Smooth muscle cell (in vitro differentiated cells): ENCODE data around the gene TJP2. TPM values are rescaled to one million over a fixed set of nuclear protein-coding genes. Genes with fewer than 3 reads are reported as not detected.

Source experiments
- DNase-seq: peaks from one replicate; lab custom pipeline; 2025; ENCODE audit not compliant: unreplicated experiment; lab: John Stamatoyannopoulos, UW
- H2AFZ ChIP-seq: fragments of 200-600 bp; sonication (generic); 2 replicates; pipeline ENCODE4 v1.6.0; 2016; ENCODE audit warnings: antibody characterized with exemption, low read depth, mild to moderate bottlenecking
- H3F3A ChIP-seq: fragments of 200-600 bp; sonication (generic); 2 replicates; pipeline ENCODE4 v1.6.0; 2017; ENCODE audit warnings: antibody characterized with exemption, low read depth
- H3K27ac ChIP-seq: fragments of 200-600 bp; sonication (generic); 2 replicates; pipeline ENCODE4 v1.5.1; 2016; ENCODE audit warnings: low read depth, mild to moderate bottlenecking
- H3K27me3 ChIP-seq: fragments of 200-600 bp; sonication (generic); 2 replicates; pipeline ENCODE4 v1.6.1; 2016; ENCODE audit warnings: low read depth, mild to moderate bottlenecking
- H3K36me3 ChIP-seq: fragments of 200-600 bp; sonication (generic); 2 replicates; pipeline ENCODE4 v1.5.1; 2016; ENCODE audit warnings: low read depth
- H3K4me1 ChIP-seq: fragments of 200-600 bp; sonication (generic); 2 replicates; pipeline ENCODE4 v1.5.1; 2016; ENCODE audit warnings: low read depth
- H3K4me2 ChIP-seq: fragments of 200-600 bp; sonication (generic); 2 replicates; pipeline ENCODE4 v1.6.0; 2016; ENCODE audit warnings: mild to moderate bottlenecking
- H3K4me3 ChIP-seq: fragments of 200-600 bp; sonication (generic); 2 replicates; pipeline ENCODE4 v1.5.1; 2016; ENCODE audit warnings: mild to moderate bottlenecking
- H3K79me2 ChIP-seq: fragments of 200-600 bp; sonication (generic); 2 replicates; pipeline ENCODE4 v1.6.0; 2016; ENCODE audit warnings: low read depth, mild to moderate bottlenecking
- H3K9ac ChIP-seq: fragments of 200-600 bp; sonication (generic); 2 replicates; pipeline ENCODE4 v1.6.0; 2016; ENCODE audit warnings: low read depth
- H3K9me3 ChIP-seq: fragments of 200-600 bp; sonication (generic); replicated peaks from 2 replicates; pipeline ENCODE4 v1.5.1; 2016; ENCODE audit warnings: low read depth
- H4K20me1 ChIP-seq: fragments of 200-600 bp; sonication (generic); 2 replicates; pipeline ENCODE4 v1.6.0; 2016; ENCODE audit warnings: low read depth
- CTCF ChIP-seq: fragments of 200-600 bp; sonication (generic); IDR thresholded peaks from 2 replicates; pipeline ENCODE4 v1.5.1; 2017; ENCODE audit warnings: borderline replicate concordance, mild to moderate bottlenecking, antibody characterized with exemption; ENCODE audit not compliant: insufficient read depth, poor library complexity, severe bottlenecking
- WGBS: methylation state at CpG from one replicate; pipeline ENCODE4 v1.1.7; 2016; ENCODE audit warnings: low lambda C conversion rate; 5-methylcytosine and 5-hydroxymethylcytosine counted together
- polyA plus RNA-seq: library from polyadenylated mRNA; unstranded; fragments of >200 nt; fragmentation: Nextera tagmentation; extraction: Ambion mirVana; gene quantifications from 2 replicates; pipeline ENCODE4 v1.2.1, GENCODE V29; 2016
- total RNA-seq: library from RNA; depleted of rRNA; stranded (reverse); fragments of >200 nt; gene quantifications from 2 replicates; pipeline ENCODE4 v1.2.3, GENCODE V29; 2014

TJP2 gene
- total and polyA plus RNA-seq, 2 experiments from 2014 or later = 14.9 to 48.4 TPM

DNA sequence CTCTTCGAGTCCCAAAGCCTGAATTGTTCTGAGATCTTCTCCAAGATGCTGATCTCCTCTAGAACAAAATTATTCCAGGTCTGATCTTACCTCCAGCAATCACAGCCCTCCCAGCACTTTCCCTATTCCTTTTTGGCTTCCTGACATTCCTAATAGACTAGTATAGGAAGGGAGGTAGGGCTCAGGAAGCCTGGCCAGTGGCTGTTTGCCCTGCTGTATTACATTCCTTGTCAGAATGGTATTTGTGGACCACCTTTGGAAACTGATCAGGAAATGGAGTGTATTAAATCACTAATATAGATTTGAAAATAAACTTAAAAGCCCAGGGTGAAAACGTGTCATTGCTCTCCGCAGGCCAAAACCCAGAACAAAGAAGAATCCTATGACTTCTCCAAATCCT, 76.6 kb downstream of the TJP2 start:
- no peaks in the 10 kb centered on the region for H4K20me1 ChIP-seq
- no peaks in the 10 kb centered on the region for H3K27me3 ChIP-seq
- H3K4me2 ChIP-seq = no peak overlapping the region
- no peaks in the 10 kb centered on the region for H3K79me2 ChIP-seq
- H3F3A ChIP-seq = no peaks in the 10 kb centered on the region
- 96% methylated on average over 3 of the region's 3 CpGs for WGBS
- no peak overlapping the region for H2AFZ ChIP-seq
- H3K4me1 ChIP-seq = no peaks in the 10 kb centered on the region
- TF ChIP-seq CTCF = no peak
- DNase-seq = no peak
- H3K4me3 ChIP-seq = no peak overlapping the region
- H3K9ac ChIP-seq = no peak overlapping the region
- H3K9me3 ChIP-seq = no peaks in the 10 kb centered on the region
- H3K27ac ChIP-seq = no peak overlapping the region
- no peaks in the 10 kb centered on the region for H3K36me3 ChIP-seq

GRCh38 chr9:69252436-69252835, 78.4 kb downstream of the TJP2 start:
- no peak for TF ChIP-seq CTCF
- Histone ChIP-seq H3K4me2 (no peak overlapping the region), H2AFZ (no peak overlapping the region), H3F3A (no peaks in the 10 kb centered on the region), H3K9ac (no peak overlapping the region), H3K36me3 (no peaks in the 10 kb centered on the region), H3K79me2 (no peaks in the 10 kb centered on the region), H3K27me3 (no peaks in the 10 kb centered on the region), H3K4me1 (no peaks in the 10 kb centered on the region), H3K4me3 (no peak overlapping the region), H4K20me1 (no peaks in the 10 kb centered on the region), H3K9me3 (no peaks in the 10 kb centered on the region), H3K27ac (no peak overlapping the region)
- DNase-seq = no peak
- 95% methylated on average over 5 of the region's 5 CpGs for WGBS

- Histone ChIP-seq H3K4me2 (no peak overlapping the region), H3K36me3 (no peaks in the 10 kb centered on the region), H3F3A (no peaks in the 10 kb centered on the region), H3K9ac (no peak overlapping the region), H3K27ac (no peak overlapping the region), H3K4me3 (no peak overlapping the region), H2AFZ (no peak overlapping the region), H3K4me1 (no peaks in the 10 kb centered on the region), H3K27me3 (no peaks in the 10 kb centered on the region), H3K9me3 (no peaks in the 10 kb centered on the region), H3K79me2 (no peaks in the 10 kb centered on the region), H4K20me1 (no peaks in the 10 kb centered on the region)
- no peak for DNase-seq
- TF ChIP-seq CTCF = no peak
- WGBS = 58% methylated on average over 4 of the region's 4 CpGs
These were observed 79.0 kb downstream of the TJP2 start for GRCh38 chr9:69253057-69253456.

DNA sequence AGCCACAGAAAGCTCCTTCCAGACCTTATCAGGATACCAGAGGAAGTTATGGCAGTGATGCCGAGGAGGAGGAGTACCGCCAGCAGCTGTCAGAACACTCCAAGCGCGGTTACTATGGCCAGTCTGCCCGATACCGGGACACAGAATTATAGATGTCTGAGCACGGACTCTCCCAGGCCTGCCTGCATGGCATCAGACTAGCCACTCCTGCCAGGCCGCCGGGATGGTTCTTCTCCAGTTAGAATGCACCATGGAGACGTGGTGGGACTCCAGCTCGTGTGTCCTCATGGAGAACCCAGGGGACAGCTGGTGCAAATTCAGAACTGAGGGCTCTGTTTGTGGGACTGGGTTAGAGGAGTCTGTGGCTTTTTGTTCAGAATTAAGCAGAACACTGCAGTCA, 80.1 kb downstream of the TJP2 start:
- 94% methylated on average over 11 of the region's 11 CpGs for WGBS
- TF ChIP-seq CTCF = no peak
- no peaks in the 10 kb centered on the region for H3F3A ChIP-seq
- H3K4me1 ChIP-seq = no peaks in the 10 kb centered on the region
- H3K36me3 ChIP-seq = no peaks in the 10 kb centered on the region
- H3K4me2 ChIP-seq = no peak overlapping the region
- no peak overlapping the region for H3K4me3 ChIP-seq
- H3K27ac ChIP-seq = no peak overlapping the region
- no peaks in the 10 kb centered on the region for H3K79me2 ChIP-seq
- no peaks in the 10 kb centered on the region for H3K27me3 ChIP-seq
- no peaks in the 10 kb centered on the region for H3K9me3 ChIP-seq
- H3K9ac ChIP-seq = no peak overlapping the region
- DNase-seq = no peak
- no peak overlapping the region for H2AFZ ChIP-seq
- no peaks in the 10 kb centered on the region for H4K20me1 ChIP-seq
